ENCODE data around the gene UBL7.

DNA sequence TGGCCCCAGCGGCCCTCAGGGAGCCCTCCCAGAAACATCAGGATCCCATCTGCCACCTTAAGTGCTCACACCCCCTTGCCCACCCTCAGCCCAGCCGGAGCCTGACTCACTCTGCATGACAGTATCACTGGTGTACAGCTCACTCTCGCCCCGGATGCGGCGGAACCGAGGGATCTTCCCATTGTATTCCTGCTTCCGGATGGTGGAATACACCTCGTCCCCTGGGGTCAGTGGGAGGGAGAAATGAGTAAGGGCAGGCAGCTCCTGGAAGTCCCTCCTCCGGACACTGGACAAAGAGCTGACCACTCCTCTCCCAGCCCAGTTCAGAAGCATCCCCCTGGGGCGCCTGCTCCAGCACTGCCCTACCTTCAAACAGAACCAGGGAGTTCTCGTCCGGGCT lies 43.7 kb downstream of the UBL7 start:
- TF ChIP-seq, protein P1, sequence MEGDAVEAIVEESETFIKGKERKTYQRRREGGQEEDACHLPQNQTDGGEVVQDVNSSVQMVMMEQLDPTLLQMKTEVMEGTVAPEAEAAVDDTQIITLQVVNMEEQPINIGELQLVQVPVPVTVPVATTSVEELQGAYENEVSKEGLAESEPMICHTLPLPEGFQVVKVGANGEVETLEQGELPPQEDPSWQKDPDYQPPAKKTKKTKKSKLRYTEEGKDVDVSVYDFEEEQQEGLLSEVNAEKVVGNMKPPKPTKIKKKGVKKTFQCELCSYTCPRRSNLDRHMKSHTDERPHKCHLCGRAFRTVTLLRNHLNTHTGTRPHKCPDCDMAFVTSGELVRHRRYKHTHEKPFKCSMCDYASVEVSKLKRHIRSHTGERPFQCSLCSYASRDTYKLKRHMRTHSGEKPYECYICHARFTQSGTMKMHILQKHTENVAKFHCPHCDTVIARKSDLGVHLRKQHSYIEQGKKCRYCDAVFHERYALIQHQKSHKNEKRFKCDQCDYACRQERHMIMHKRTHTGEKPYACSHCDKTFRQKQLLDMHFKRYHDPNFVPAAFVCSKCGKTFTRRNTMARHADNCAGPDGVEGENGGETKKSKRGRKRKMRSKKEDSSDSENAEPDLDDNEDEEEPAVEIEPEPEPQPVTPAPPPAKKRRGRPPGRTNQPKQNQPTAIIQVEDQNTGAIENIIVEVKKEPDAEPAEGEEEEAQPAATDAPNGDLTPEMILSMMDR (IDR thresholded peaks at IDR 0.05): no peak
- no peak for TF ChIP-seq EZH2 (IDR thresholded peaks at IDR 0.05; ENCODE audit: borderline replicate concordance, insufficient read depth, low read depth, low read length, poor library complexity, severe bottlenecking)

All from B cell (primary cell).